HG03520 (cell line): ENCODE data around the gene CYB561D2.

ENCODE experiments used
- ATAC-seq: cut with Tn5 transposase; IDR thresholded peaks from one replicate; pipeline ENCODE4 v1.9.1; 2021; ENCODE audit warnings: mild to moderate bottlenecking, moderate library complexity; ENCODE audit not compliant: unreplicated experiment

The CYB561D2 gene

DNA sequence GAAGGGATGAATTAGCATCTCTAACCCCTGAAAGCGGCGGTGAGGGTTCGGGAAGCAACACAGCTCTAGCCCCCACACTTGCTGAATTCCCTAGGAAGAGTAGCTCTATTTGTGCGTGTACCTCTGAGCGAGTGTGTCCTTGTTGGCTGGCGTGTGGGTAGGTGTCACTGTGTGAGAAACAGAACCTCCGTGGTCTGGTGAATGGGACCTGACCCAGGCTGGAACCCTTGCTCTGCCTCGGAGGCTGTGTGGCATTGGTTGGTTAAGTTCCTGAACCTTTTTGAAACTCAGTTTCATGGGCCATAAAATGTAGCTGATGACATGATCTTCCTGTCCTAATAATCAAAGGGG is 9.1 kb downstream of the CYB561D2 start:
- ATAC-seq: peak; percentile 6

DNA sequence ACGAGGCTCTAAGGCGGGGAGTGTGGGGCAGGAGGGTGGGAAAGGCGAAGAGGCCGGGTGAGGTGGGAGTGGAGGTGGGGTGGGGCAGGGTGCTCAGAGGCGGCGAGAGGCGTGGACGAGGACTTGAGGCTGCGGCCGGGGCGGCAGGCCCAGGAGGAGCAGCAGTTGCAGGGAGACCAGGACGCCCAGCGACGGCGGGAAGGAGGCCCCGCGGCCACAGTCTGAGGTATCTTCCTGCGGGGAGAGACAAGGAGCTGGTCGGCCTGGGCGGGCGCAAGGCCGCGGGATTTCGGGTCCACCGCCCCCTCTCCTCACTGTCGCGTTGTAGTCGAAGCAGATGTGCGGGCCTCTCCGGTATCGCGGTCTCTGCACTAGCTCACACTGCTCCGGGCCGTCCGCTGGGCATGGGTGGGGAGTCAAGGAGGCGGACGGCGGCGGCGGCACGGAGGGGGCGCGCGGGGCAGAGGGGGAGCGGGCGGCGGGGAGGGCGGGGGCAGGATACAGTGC is 14.0 kb downstream of the CYB561D2 start:
- ATAC-seq: no peak

- peak; percentile 85 for ATAC-seq
Measured at GRCh38 chr3:50365080-50365841, 14.6 kb downstream of the CYB561D2 start.

- no peak for ATAC-seq
Measured at GRCh38 chr3:50365842-50366220, 15.2 kb downstream of the CYB561D2 start.

- ATAC-seq: no peak
Measured at GRCh38 chr3:50369012-50369670, 18.5 kb downstream of the CYB561D2 start.

DNA sequence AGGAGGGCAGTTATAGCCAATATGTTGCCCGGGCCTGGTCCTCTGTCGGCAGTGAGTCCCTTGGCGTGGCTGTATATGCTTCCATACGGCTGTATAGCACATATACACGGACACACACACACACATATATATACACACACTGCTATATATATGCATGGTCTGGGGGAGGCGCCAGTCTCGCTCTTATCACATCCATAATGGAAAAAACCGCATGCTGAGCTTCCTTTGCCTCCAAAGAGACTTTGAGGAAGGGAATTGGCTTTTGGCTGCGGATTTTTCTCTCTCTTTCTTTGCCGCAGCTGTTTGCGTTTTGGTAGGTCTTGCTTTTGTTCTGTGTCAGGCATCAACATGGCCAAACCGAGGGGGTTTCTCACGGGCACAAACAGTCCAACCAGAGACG is 19.9 kb downstream of the CYB561D2 start:
- ATAC-seq: no peak

DNA sequence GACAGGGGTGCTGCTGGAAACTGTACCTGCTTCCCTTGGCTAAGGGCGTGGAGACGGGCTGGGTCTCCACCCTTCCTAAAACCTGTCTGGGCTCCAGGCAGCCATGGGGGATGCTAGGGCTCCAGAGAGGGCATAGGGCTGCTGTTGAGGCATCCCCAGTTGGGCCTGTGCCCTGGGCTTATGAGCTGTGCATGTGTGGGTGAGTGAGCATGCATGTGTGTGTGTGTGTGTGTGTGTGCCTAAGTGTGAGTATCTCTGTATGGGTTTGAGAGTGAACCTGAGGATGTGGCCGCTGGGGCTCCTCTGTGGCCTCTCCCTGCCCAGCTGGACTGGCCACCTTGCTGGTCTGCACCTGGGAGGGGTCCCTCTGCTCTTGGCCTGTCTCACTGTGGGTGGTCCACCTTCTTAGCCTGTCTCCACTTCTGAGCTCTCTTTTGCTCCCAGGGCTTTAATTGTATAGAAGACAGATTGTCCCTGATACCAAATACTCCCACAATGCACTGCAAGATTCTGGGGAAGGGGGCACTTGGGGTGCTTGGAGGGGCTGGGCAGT is 20.5 kb downstream of the CYB561D2 start:
- ATAC-seq: no peak

DNA sequence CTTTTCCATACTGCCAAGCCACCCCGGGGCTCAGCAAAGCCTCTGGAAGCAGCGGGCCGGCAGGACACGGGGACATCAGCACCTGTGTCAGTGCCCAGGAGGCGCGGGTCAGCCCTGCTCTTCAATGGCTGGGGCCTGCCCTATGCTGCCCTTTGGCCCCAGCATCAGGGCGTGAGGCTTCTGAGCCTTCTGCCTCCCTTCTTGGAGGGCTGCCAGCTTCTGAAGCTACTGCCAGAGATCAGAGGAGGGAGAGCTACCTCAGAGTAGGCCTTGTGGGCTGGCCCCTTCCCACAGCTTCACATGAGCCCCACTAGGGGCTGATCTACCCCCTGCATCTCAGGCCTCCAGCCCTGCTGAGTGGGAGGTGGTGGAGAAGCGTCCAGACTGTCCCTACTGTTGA is 21.7 kb downstream of the CYB561D2 start:
- ATAC-seq: no peak

DNA sequence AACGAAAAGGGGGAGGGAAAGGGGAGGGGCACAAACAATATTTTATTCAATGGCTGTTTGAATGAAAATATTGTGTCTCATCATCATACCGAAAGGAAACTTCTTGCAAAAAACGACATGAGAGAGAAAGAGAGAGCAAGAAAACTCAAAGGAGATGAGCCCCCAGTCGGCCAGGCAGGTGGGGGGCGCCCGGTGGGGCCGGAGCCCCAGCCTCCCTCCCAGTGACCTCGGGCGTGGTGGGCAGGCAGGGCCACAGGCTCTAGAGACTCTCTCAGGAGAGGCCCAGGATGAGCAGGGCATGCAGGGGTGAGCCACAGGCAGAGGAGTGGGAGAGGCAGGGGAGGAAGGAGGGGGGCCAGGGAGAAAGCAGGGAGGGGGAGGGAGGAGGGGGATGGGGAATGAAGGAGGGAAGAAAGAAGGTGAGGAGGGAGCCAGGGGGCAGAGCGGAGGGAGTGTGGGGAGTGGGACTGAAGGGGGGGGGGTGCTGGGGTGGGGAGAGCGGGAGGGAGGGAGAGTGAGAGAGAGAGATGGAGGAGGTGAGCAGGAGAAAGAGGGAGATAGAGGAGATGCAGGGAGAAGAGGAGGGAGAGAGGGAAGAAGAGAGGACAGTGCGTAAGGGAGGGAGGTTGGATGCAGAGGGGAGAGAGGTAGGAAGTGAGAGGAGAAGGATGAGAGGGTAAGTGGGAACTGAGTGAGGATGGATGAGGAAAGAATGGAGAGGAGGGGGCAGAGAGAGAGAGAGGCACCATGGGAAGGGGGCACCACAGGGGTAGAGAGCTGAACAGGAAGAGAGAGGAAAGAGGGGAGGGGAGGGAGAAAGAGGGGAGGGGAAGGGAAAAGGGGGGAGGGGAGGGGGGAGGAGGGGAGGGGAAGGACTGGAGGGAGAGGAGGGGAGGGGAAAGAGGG is 22.7 kb downstream of the CYB561D2 start:
- ATAC-seq: no peak

GRCh38 chr3:50374363-50375257 is 23.9 kb downstream of the CYB561D2 start:
- no peak for ATAC-seq

DNA sequence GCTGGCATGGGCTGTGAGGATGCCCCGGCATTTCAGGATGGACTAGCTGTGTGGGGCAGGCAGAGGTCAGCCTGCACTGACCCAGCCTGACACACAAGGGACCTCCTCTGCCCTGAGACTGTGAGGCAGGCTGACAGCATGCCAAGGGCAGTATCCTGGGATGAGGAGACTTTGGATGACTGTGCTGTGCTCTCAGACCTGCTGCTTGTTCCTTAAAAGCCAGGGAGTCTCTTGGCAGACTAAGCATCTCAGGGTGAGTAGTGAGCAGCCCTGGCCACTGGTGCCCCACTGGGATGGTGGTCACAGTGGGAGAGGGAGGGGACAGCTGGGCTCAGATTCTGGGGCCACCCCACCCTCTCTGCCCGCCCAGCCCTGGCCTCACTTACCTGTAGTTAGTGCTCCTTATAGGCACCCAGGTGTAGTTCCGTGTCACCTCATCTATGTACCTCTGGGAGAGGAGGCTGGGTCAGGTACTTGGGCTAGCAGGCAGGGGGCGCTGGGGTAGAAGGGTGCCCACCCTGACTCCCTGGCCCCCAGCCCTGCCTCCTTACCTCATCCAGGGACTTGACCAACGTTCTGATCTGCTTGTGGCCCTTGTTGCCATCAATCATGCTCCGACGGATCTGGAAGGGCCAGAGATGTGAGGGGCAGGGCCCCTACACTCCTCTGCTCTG is 24.7 kb downstream of the CYB561D2 start:
- ATAC-seq: no peak

DNA sequence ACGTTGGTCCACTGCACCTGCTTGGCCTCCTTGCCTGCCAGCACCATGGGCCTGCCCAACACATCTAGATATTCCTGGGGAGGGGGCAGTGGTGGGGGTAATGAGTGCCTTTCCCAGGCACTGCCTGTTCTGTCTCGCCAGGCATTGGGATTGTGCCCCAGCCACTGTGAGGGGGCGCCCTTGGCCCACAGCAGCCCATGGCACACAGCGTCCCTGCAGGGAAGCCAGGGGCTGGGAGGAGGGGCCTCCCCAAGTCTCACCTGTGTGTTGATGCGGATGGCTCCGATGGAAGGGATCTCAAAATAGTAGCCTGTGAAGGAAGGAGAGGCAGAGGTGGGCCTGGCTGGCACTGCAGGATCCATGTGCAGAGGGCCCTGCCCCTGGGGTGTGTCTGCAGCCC is 27.4 kb downstream of the CYB561D2 start:
- ATAC-seq: no peak

DNA sequence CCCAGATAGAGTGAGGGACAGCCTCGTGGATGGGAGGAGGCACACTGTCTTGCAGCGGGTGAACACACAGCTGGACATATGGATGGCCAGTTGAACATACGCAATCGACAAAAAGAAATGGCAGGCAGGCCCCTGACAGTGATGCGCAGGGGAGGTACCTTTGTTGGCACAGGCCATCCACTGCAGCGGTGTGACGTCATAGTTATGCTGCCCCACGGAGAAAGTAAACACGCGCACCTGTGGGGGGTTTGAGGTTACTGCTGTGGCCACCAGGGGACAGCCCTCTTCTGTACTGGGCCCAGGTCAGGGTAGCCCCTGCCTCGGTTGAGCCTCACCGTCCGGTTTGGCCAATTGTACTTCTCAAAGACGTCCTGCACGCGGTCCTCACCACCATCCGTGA is 28.1 kb downstream of the CYB561D2 start:
- no peak for ATAC-seq

DNA sequence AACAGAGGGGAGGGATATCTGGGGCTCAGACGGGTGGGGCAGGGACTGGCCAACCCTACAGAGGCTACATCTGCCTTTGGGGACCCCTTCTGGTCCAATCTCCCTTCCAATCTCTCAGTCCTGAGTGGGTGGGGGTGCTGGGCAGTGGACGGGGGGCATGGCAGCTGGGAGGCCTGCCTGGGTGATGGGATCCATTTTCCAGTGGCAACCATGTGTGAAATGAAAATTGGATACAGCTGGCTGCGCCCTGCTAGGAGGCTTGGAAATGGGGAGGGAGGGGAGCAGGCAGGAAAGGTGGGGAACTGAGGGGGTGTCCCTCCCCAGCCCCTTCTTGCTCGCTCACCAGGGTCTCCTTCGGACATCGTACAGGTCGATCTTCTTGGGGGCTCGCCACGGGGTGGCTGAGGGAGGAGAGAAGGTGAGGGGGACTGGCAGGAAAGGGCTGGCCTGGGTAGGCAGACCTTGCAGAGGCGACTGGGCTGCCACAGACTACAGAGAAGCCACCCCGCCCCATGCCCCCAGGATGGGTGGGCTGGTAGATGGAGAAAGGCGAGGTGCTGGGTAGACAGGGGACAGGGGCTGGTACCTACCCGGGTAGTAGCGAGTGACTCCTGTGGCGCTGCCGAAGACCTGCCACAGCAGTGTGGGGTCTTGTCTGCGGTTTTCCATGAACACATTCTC is 29.9 kb downstream of the CYB561D2 start:
- no peak for ATAC-seq

DNA sequence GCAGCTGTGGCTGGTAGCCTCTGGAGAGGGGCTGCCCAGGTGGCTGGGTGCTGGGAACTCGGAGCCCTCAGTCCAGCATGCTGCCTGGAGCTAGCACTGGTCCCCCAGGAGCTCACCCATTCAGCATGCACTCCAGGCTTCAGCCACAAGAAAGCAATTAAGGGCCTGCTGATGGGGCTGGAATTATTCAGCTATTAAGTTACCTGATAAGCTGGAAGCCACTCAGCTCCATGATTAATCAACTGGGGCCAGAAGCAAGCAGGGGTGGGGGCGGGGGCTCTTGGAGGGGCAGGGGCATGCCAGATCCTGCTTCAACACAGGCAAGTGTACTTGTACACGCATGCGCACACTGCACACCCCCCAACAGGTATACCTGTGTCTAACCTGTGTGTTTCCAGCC is 30.7 kb downstream of the CYB561D2 start:
- no peak for ATAC-seq

- ATAC-seq: no peak
Measured at GRCh38 chr3:50382722-50383121, 32.1 kb downstream of the CYB561D2 start.

- no peak for ATAC-seq
Measured at GRCh38 chr3:50383750-50384149, 33.1 kb downstream of the CYB561D2 start.

- no peak for ATAC-seq
Measured at GRCh38 chr3:50385754-50386153, 35.1 kb downstream of the CYB561D2 start.
